A549 (cell line): ENCODE measurements around the gene MCRS1.

Source experiments
- KDM1A ChIP-seq: fragments of 200-600 bp; sonication (generic); IDR thresholded peaks from 2 replicates; pipeline ENCODE4 v1.6.1; 2016; ENCODE audit warnings: low read depth, mild to moderate bottlenecking
- KDM5A ChIP-seq: fragments of 200-600 bp; sonication (generic); IDR thresholded peaks from 2 replicates; pipeline ENCODE4 v1.6.1; 2016; ENCODE audit warnings: antibody characterized with exemption, mild to moderate bottlenecking
- MAX ChIP-seq: IDR thresholded peaks from 2 replicates; pipeline ENCODE4 v1.6.1; 2012
- REST ChIP-seq: fragments of 200-600 bp; sonication (generic); IDR thresholded peaks from 2 replicates; pipeline ENCODE4 v1.6.1; 2016; ENCODE audit warnings: antibody characterized with exemption, mild to moderate bottlenecking, moderate library complexity
- TF ChIP-seq, protein P1 (sequence below): fragments of >200 bp; sonication (Bioruptor Twin); formaldehyde crosslinking; IDR thresholded peaks from 3 replicates; pipeline ENCODE4 v1.5.1; 2016

DNA sequence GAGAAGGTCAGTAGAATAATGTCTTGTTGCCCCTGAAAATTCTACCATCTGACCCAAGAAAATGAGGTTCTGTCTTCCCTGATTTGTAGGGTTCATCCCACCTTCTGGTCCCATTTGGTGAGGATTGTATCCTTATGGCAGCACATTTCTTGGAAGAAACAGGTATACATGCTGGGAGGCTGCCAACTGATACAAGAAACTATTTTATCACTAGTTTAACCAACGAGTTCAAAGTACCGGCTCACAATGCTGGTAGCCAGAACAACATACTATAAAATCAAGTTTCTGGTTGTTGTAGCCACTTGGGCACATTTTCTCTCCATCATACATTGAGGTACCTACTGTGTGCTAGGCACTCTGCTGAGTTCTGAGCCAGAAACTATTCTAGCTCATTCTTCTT lies 36.2 kb downstream of the MCRS1 start:
- TF ChIP-seq, protein P1, sequence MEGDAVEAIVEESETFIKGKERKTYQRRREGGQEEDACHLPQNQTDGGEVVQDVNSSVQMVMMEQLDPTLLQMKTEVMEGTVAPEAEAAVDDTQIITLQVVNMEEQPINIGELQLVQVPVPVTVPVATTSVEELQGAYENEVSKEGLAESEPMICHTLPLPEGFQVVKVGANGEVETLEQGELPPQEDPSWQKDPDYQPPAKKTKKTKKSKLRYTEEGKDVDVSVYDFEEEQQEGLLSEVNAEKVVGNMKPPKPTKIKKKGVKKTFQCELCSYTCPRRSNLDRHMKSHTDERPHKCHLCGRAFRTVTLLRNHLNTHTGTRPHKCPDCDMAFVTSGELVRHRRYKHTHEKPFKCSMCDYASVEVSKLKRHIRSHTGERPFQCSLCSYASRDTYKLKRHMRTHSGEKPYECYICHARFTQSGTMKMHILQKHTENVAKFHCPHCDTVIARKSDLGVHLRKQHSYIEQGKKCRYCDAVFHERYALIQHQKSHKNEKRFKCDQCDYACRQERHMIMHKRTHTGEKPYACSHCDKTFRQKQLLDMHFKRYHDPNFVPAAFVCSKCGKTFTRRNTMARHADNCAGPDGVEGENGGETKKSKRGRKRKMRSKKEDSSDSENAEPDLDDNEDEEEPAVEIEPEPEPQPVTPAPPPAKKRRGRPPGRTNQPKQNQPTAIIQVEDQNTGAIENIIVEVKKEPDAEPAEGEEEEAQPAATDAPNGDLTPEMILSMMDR: no peak
- TF ChIP-seq REST (no peak), KDM1A (no peak), MAX (no peak), KDM5A (no peak)
